Stimulated activated CD8-positive, alpha-beta memory T cell treated with anti-CD3 and anti-CD28 coated beads, Interleukin-7, amount 100 ng/mL, for 24 hours (primary cell): Measurements from ENCODE around the gene ATP11A.

ENCODE experiments used
- DNase-seq: peaks from one replicate; pipeline ENCODE4 v3.0.0-alpha.2; 2020; ENCODE audit warnings: low read depth

The ATP11A gene

GRCh38 chr13:112894673-112895481 lies 205.0 kb downstream of the ATP11A start:
- no peak for DNase-seq

DNA sequence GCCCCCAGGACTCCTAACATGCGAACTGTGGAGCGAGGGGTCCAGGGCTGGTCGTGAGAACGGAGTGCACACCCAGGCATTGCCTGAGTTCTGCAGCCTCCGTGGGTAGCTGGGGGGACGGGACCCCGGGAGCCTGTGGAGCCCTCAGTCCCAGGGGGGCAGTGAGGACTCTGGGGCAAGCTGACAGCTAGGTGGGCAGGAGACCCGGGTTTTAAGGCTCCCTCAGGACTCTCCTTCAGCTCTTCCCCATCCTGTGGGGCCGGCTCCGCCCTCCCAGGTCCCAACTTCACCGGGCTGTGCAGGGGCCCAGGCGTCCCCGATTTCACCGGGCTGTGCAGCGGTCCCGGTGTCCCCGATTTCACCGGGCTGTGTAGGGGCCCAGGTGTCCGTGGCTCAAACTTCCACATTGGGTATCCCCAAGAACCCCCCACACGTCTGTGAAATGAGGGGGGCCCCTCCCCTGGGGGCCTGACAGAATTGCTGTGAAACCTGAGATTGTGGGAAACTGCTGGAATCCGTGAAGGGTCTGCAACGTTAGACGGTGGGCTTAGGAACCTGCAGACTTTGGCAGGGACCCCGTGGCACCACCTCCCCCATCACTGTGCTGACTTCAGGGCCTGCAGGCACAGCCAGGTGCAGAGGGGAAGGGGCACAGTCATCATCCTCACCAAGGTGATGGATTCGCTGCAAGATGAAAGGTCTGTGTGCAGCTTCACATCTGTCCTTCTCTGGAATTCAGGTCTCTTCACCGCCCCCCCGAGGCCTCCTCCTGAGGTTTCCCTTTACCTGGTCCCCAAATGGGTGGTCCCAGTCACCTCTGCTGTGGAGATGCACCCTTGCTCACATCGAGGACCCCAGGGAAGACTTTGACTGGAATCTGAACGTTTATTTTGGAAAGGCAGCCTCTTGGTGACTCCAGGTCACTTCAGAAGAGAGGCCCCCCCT lies 206.0 kb downstream of the ATP11A start:
- no peak for DNase-seq

DNA sequence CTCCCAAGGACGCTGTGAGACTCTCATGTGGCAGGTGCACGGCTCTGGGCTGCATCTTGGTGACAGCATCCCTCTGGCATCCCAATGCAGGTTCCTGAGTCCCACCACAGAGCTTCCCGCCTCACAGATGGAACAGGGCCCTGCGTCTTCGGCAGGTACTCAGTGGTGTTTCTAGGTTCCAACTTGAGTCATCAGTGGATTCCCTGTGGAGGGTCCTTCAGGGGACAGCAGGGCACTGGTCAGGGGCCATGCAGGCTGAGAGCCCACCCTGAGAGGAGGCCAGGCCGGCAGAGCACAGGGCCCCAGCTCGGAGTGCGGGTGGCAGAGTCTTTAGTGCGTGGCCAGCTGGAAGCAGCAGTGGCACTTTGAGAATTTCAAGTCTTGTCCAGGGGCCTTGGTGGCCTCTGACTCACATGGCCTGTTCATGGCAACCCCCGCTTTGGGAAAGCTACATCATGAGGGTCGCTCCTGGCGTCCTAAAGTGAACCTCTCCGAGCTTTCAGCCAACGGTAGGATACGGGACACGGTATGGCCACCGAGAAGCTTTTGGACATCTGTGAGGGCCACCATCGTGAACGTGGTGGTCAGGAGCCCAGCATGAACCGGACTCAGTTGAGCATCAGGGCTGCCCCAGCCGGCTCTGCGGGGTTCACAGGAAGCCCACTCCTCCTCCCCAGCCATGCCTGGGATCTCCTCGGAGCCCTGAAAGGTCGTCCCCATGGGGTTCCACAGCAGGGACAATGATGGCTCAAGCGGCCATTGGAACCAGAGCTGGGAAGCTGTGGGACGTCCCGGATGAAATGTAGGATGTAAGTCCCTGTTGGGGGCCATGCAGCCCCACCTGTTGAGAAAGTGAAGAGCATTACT lies 207.1 kb downstream of the ATP11A start:
- DNase-seq, result no peak

- no peak for DNase-seq
Measured at GRCh38 chr13:112897603-112897955, 207.7 kb downstream of the ATP11A start.

DNA sequence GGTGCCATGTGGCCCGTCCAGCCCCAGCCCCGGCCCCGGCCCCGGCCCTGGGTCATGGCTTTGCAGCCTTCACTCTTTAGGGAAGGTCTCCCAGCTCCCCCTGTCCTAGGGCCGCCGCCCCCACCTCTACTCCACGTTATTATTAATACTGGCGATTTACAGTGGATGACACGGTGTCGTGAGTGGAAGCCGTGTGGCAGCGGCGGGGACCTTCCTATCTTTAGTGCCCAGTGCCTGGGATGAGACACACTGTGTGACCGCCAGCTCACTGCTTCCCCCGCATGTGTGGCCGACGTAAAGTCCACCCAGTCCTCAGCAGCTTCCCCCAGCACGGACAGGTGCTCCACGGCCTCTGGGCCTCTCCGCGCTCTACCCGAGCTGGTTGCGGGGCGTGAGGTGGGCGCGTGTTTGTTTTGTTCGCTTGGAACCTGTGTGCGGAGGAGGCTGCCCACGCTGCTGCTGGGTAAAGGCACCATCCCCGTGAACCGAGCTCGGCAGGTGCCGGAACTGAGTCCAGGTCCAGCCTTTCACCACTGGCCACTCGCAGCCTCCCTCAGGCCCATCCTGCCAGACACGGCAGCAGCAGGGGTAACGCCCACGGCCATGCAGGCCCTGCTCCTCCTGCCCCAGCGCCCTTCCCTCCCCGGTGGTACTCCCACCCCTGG lies 208.2 kb downstream of the ATP11A start:
- no peak for DNase-seq

GRCh38 chr13:112898621-112899280 lies 208.9 kb downstream of the ATP11A start:
- no peak for DNase-seq

GRCh38 chr13:112899281-112900225 lies 209.7 kb downstream of the ATP11A start:
- no peak for DNase-seq

DNA sequence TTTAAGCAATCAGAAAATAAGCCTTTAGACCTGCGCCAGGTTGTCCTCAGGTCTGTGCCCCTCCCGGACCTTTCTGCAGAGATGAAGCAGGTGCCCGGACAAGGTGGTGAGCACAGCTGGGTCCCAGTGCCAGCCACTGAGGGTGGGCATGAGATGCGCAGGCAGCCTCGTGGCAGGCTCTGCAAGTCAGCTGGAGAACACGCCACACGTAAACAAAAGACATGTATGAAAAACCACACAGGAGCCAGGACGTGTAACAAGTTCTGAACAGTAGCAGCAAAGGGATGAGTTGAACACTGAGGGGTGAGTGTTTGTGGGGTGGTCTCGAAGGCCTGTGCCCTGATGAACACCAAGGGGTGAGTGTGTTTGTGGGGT lies 210.4 kb downstream of the ATP11A start:
- DNase-seq, result no peak

DNA sequence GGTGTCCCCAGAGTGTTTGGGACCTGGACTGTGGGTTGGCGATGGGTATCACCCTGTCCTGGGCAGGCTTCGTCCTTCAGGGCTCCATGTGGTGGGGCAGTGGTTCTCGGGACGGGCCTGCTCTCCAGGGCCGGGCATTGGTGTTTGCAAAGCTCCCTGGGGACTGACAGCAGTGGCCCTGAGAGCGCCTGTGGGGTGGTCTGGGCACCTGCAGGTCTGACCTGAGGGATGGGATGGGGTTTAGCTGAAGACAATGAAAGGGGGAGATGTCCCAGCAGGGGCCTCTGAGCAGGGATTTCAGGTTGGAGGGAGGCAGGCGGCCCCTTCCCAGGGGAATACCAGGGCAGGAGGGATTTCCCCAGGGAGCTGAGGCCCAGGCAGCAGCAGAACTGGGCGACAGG lies 210.9 kb downstream of the ATP11A start:
- no peak for DNase-seq

DNA sequence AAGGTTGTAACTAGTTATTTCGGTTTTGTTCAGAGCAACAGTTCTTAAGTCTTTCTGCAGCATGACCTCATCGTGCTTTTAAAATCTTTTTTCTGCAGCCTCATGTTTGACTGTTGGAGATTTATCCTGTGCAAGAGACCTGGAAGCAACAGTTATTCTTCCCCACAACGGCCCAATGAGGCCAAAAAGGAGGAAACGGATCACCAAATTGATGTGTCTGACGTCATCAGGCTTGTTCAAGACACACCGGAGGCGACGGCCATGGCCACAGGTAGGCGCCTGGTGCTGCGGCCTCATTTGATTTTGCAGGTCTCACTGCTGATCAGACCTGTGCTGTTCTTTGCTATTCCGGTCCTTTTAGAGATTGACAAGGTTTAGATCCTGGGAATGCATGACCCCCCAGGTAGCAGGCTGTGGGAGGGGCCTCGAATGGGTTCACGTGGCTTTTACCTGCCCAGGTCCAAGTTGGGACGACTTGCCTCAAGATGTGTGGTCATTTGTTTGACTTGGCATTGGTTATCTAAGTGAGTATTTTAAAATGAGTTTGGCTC lies 212.3 kb downstream of the ATP11A start:
- DNase-seq, result no peak

DNA sequence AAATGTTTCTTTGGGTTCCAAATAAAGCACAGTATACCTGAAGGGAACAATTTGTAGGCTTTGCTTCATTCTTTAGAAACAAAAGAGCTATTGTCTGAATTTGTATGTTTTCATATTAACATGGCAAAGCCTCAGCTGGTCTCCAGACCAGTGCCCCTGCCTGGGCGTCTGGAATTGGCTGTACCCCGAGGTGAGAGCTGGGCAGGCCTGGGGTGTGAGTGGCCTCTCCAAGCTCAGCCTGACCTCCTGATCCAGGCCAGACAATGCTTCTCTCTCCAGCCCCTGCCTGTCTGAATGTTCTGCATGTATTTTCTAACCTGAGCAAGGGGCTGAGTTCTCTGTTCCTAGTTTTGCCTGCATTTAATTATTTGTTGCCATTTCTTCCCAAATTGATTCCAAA lies 212.8 kb downstream of the ATP11A start:
- DNase-seq, result no peak

- DNase-seq, result no peak
Measured at GRCh38 chr13:112903071-112903577, 213.3 kb downstream of the ATP11A start.

DNA sequence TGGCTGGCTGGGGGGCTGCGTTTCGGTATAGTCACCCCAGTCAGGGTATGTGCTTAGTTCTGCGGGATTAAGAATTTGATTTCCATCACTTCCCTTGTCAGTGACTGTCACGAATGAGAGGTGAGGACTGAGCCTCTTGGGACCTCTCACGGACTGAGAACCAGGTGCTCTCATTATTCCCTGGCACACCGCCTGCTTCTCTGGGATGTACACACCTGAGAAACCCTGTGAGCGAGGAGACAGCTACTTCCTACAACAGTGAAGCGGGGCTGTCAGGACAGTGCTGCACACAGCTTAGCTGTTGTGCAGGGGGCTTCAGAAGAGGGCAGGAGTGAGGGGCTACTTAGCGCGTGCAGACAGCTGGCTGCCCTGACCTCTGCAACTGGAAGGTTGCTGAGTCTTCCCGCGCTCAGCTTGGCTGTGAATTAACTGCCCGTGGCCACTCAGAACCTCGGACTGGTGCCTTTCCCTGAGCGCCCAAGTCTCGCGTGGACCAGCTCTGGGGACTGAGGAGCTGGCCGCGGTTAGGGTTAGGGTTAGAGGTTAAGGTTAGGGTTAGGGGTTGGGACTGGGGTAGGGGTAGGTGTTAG lies 213.9 kb downstream of the ATP11A start:
- DNase-seq, result no peak

GRCh38 chr13:112904436-112904960 lies 214.7 kb downstream of the ATP11A start:
- no peak for DNase-seq

GRCh38 chr13:112905086-112905485 lies 215.2 kb downstream of the ATP11A start:
- no peak for DNase-seq

DNA sequence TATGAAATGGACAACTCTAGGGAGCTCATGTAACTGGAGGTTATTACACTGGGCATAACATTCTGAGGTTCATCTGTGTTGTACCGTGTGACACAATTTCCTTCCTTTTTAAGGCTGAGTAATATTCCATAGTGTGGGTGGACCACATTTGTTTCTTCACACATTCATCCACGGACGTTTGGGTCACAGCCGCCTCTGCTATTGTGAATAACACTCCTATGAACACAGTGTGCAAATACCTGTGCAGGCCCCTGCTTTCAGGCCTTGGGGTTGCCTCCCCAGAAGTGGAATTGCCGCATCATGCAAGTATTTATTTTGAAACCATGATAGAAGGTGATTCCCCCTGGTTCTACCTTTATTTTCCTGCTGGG lies 215.8 kb downstream of the ATP11A start:
- DNase-seq, result no peak

DNA sequence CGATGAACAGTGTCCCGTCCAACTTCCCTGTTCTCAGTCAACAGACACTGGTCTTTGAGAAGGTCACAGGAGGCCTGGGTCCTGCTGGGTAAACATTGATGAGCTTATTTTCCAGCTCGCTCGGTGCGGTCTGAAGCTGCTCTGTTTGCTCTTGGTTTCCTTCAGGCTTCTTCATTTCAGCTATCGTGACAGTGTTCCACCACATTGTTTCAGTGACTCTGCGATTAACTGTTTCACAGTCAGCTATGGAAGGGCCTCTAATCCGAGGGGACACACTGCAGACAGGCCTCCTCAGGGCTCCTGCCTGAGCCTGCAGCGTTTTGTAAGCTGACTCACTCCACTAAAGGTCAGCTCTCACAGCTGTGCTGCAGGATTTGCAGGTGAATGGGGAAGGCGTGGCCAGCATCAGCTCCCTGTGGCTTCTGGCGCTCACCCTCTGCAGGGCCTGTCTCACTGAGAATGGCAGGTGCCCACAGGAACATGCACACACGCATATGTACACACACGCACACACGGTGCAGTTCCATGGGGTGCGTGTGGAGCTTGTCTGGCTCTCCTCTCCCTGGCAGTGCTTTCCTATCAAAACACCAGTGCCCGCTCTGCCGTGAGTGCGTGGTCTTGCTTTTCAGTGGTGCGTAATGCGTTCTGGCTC lies 216.3 kb downstream of the ATP11A start:
- DNase-seq, result no peak

GRCh38 chr13:112907286-112907685 lies 217.4 kb downstream of the ATP11A start:
- DNase-seq, result no peak
